Activated CD4-positive, alpha-beta T cell treated with anti-CD3 and anti-CD28 coated beads for 36 hours (primary cell): ENCODE measurements around the gene MYO15A. TPM values are rescaled to one million over a fixed set of nuclear protein-coding genes. Genes with fewer than 3 reads are reported as not detected.
"Not testable (repeated sequence)": the region's sequence is repeated elsewhere in the genome, so short reads cannot be mapped to it uniquely, and the experiment has no call there.

Source experiments
- ATAC-seq: fragments of 200-7000 bp; cut with Tn5 transposase; one replicate; pipeline ENCODE4 v1.10.0; 2021; ENCODE audit warnings: mild to moderate bottlenecking, moderate library complexity
- CTCF ChIA-PET: fragments of 350-600 bp; sonication (Branson Sonifier 250); formaldehyde crosslinking; loops from one replicate; lab custom pipeline; 2021; ENCODE audit warnings: antibody characterized with exemption; lab: Charles Lee
- POLR2A ChIA-PET: fragments of 350-600 bp; sonication (Branson Sonifier 250); formaldehyde crosslinking; loops from one replicate; lab custom pipeline; 2021; ENCODE audit warnings: antibody characterized with exemption, inconsistent platforms; lab: Charles Lee
- DNase-seq: peaks from one replicate; pipeline ENCODE4 v3.0.0-alpha.2; 2020
- H3K27ac Mint-ChIP-seq: one replicate; pipeline ENCODE4 v1.8.0; 2021; ENCODE audit warnings: mixed read lengths
- H3K27me3 Mint-ChIP-seq: one replicate; pipeline ENCODE4 v1.8.0; 2021; ENCODE audit warnings: mixed read lengths
- H3K36me3 Mint-ChIP-seq: one replicate; pipeline ENCODE4 v1.8.0; 2021; ENCODE audit warnings: low read depth, mixed read lengths
- H3K4me1 Mint-ChIP-seq: one replicate; pipeline ENCODE4 v1.8.0; 2021; ENCODE audit warnings: mixed read lengths
- H3K4me3 Mint-ChIP-seq: one replicate; pipeline ENCODE4 v1.8.0; 2021; ENCODE audit warnings: mild to moderate bottlenecking, moderate library complexity, mixed read lengths
- H3K9me3 Mint-ChIP-seq: one replicate; pipeline ENCODE4 v1.8.0; 2021; ENCODE audit warnings: low read depth, mixed read lengths
- intact Hi-C, 2 experiments: fragments of 100-400 bp; cut with DNase I in 1 of 2; cut with micrococcal nuclease in 1 of 2; formaldehyde crosslinking; loops; one replicate each; pipeline versions ENCODE4 v1.14.2 to v1.15.1; 2022 to 2024; cut with DNase I, micrococcal nuclease
- total RNA-seq, 2 experiments: library from RNA; stranded (reverse); gene quantifications; one replicate each; pipeline ENCODE4 v1.2.3, GENCODE V29; 2021

Gene MYO15A
- total RNA-seq, 2 experiments from 2014 or later: 1.1 to 1.5 TPM

- Mint-ChIP-seq H3K36me3 (peaks cover 17% of the 10 kb centered on the region), H3K27ac (no peak overlapping the region)
- CTCF ChIA-PET: interaction anchor here (0.9 to 1.9 kb wide), 4 partner anchors 10 to 20 kb away, joined by 4 to 5 read pairs (median 5); partner anchors contain the start of gene ALKBH5
Observed at GRCh38 chr17:18203308-18203707, 94.8 kb downstream of the MYO15A start.

GRCh38 chr17:18205861-18206260, 97.3 kb downstream of the MYO15A start:
- CTCF ChIA-PET: interaction anchor here (0.6 to 1.2 kb wide), 2 partner anchors 12 to 62 kb away, joined by 3 to 5 read pairs; no protein-coding TSS in a partner anchor
- peaks cover 19% of the 10 kb centered on the region for H3K36me3 Mint-ChIP-seq
- H3K4me3 Mint-ChIP-seq: no peak overlapping the region
- DNase-seq: no peak
- no peaks in the 10 kb centered on the region for H3K27me3 Mint-ChIP-seq
- H3K27ac Mint-ChIP-seq: peak overlapping the region; percentile 11
- intact Hi-C loops: no loop called here
- no peaks in the 10 kb centered on the region for H3K4me1 Mint-ChIP-seq
- no peak for ATAC-seq
- H3K9me3 Mint-ChIP-seq: no peaks in the 10 kb centered on the region
- POLR2A ChIA-PET: no interaction called here

More at GRCh38 chr17:18203308-18203707, 94.8 kb downstream of the MYO15A start:
- DNase-seq: no peak
- Mint-ChIP-seq H3K4me3 (no peak overlapping the region), H3K9me3 (no peaks in the 10 kb centered on the region), H3K4me1 (peaks cover 9% of the 10 kb centered on the region), H3K27me3 (no peaks in the 10 kb centered on the region)
- intact Hi-C loops: no loop called here
- no peak for ATAC-seq
- POLR2A ChIA-PET: interaction anchor here (0.6 kb wide), 2 partner anchors 52 to 63 kb away, joined by 3 read pairs; no protein-coding TSS in a partner anchor

- ATAC-seq: no peak
- Mint-ChIP-seq H3K9me3 (no peaks in the 10 kb centered on the region), H3K4me3 (no peak overlapping the region), H3K4me1 (no peaks in the 10 kb centered on the region), H3K27ac (no peak overlapping the region), H3K36me3 (peaks cover 19% of the 10 kb centered on the region), H3K27me3 (no peaks in the 10 kb centered on the region)
- intact Hi-C loops: no loop called here
- ChIA-PET POLR2A (no interaction called here), CTCF (no interaction called here)
- no peak for DNase-seq
Observed at GRCh38 chr17:18206962-18207361, 98.4 kb downstream of the MYO15A start.

GRCh38 chr17:18208092-18208491, 99.5 kb downstream of the MYO15A start:
- Mint-ChIP-seq H3K9me3 (no peaks in the 10 kb centered on the region), H3K27ac (no peak overlapping the region), H3K4me1 (no peaks in the 10 kb centered on the region), H3K27me3 (no peaks in the 10 kb centered on the region), H3K36me3 (peaks cover 19% of the 10 kb centered on the region), H3K4me3 (no peak overlapping the region)
- ATAC-seq: no peak
- no peak for DNase-seq
- ChIA-PET CTCF (interaction anchor here (1.6 kb wide), 1 partner anchor 10 kb away, joined by 5 read pairs; no protein-coding TSS in a partner anchor), POLR2A (interaction anchor here (0.7 kb wide), 1 partner anchor 71 kb away, joined by 5 read pairs; no protein-coding TSS in a partner anchor)
- intact Hi-C loops: no loop called here

GRCh38 chr17:18213666-18214270, 105.2 kb downstream of the MYO15A start:
- intact Hi-C loops: loop anchor here in 1 of 2 experiments (1.0 to 10.0 kb wide), 2 partner anchors 72 to 351 kb away; no protein-coding TSS in a partner anchor
- Mint-ChIP-seq H3K36me3 (peaks cover 9% of the 10 kb centered on the region), H3K4me3 (no peak overlapping the region), H3K27me3 (no peaks in the 10 kb centered on the region), H3K9me3 (no peaks in the 10 kb centered on the region), H3K27ac (no peak overlapping the region), H3K4me1 (no peaks in the 10 kb centered on the region)
- ATAC-seq: no peak
- POLR2A ChIA-PET: no interaction called here
- no peak for DNase-seq
- CTCF ChIA-PET: interaction anchor here (0.8 kb wide), 1 partner anchor 11 kb away, joined by 5 read pairs; no protein-coding TSS in a partner anchor

- H3K27ac Mint-ChIP-seq, H3K4me3 Mint-ChIP-seq, H3K9me3 Mint-ChIP-seq, POLR2A ChIA-PET, DNase-seq, H3K27me3 Mint-ChIP-seq, H3K36me3 Mint-ChIP-seq, H3K4me1 Mint-ChIP-seq, ATAC-seq: not testable (repeated sequence)
- CTCF ChIA-PET: interaction anchor here (1.2 to 4.0 kb wide), 4 partner anchors 14 to 75 kb away, joined by 3 to 23 read pairs (median 8); no protein-coding TSS in a partner anchor
- intact Hi-C loops: loop anchor here (1.0 to 10.0 kb wide), 3 partner anchors 76 to 348 kb away; no protein-coding TSS in a partner anchor
Observed at GRCh38 chr17:18216906-18217305, 108.3 kb downstream of the MYO15A start.

- POLR2A ChIA-PET: no interaction called here
- H3K4me1 Mint-ChIP-seq: no peaks in the 10 kb centered on the region
Observed at GRCh38 chr17:18217412-18218015, 109.0 kb downstream of the MYO15A start.

GRCh38 chr17:18218756-18219415, 110.3 kb downstream of the MYO15A start:
- ChIA-PET POLR2A (no interaction called here), CTCF (interaction anchor here (1.1 to 4.0 kb wide), 5 partner anchors 16 to 77 kb away, joined by 3 to 23 read pairs (median 3); no protein-coding TSS in a partner anchor)
- intact Hi-C loops: loop anchor here in 1 of 2 experiments (10.0 kb wide), 1 partner anchor 346 kb away; no protein-coding TSS in a partner anchor
- H3K36me3 Mint-ChIP-seq: no peaks in the 10 kb centered on the region
- ATAC-seq: no peak
- H3K27ac Mint-ChIP-seq: no peak overlapping the region
- H3K4me3 Mint-ChIP-seq: no peak overlapping the region
- DNase-seq: no peak
- no peaks in the 10 kb centered on the region for H3K4me1 Mint-ChIP-seq
- no peaks in the 10 kb centered on the region for H3K9me3 Mint-ChIP-seq
- no peaks in the 10 kb centered on the region for H3K27me3 Mint-ChIP-seq

More at GRCh38 chr17:18217412-18218015, 109.0 kb downstream of the MYO15A start:
- intact Hi-C loops: loop anchor here (1.0 to 10.0 kb wide), 3 partner anchors 76 to 347 kb away; no protein-coding TSS in a partner anchor
- Mint-ChIP-seq H3K9me3 (no peaks in the 10 kb centered on the region), H3K27ac (no peak overlapping the region), H3K27me3 (no peaks in the 10 kb centered on the region), H3K36me3 (no peaks in the 10 kb centered on the region), H3K4me3 (no peak overlapping the region)
- CTCF ChIA-PET: interaction anchor here (0.6 to 4.0 kb wide), 11 partner anchors 9 to 76 kb away, joined by 3 to 23 read pairs (median 3); no protein-coding TSS in a partner anchor
- ATAC-seq: peak; percentile 90
- DNase-seq: peak; percentile 87

GRCh38 chr17:18224053-18224386, 115.5 kb downstream of the MYO15A start:
- intact Hi-C loops: no loop called here
- ChIA-PET CTCF (interaction anchor here (0.8 to 1.2 kb wide), 2 partner anchors 82 to 130 kb away, joined by 3 to 4 read pairs; no protein-coding TSS in a partner anchor), POLR2A (no interaction called here)

GRCh38 chr17:18224387-18225120, 116.0 kb downstream of the MYO15A start:
- CTCF ChIA-PET: interaction anchor here (0.8 to 1.2 kb wide), 3 partner anchors 82 to 191 kb away, joined by 3 to 5 read pairs (median 4); no protein-coding TSS in a partner anchor
- Mint-ChIP-seq H3K36me3 (no peaks in the 10 kb centered on the region), H3K4me3 (peak overlapping the region; percentile 56), H3K27ac (peak overlapping the region; percentile 55), H3K9me3 (no peaks in the 10 kb centered on the region), H3K27me3 (no peaks in the 10 kb centered on the region), H3K4me1 (peaks cover 18% of the 10 kb centered on the region)
- ATAC-seq: no peak
- no peak for DNase-seq
- intact Hi-C loops: loop anchor here (1.0 to 5.0 kb wide), 8 partner anchors 34 to 252 kb away; partner anchors contain the start of genes ALKBH5 (in 2 of the 2), SMCR8 (in 2 of the 2), ATPAF2 (in 1 of the 2) and DRC3 (in 1 of the 2)
- POLR2A ChIA-PET: no interaction called here

More at GRCh38 chr17:18224053-18224386, 115.5 kb downstream of the MYO15A start:
- Mint-ChIP-seq H3K27me3 (no peaks in the 10 kb centered on the region), H3K27ac (no peak overlapping the region), H3K4me1 (peaks cover 18% of the 10 kb centered on the region), H3K9me3 (no peaks in the 10 kb centered on the region), H3K4me3 (no peak overlapping the region), H3K36me3 (no peaks in the 10 kb centered on the region)
- ATAC-seq: no peak
- no peak for DNase-seq
